Ishikawa (cell line): ENCODE results near the gene MAP3K9.

Source experiments
- CREB1 ChIP-seq: IDR thresholded peaks from 2 replicates; pipeline ENCODE4 v1.6.1; 2012; ENCODE audit warnings: low read depth
- NFIC ChIP-seq: IDR thresholded peaks from 2 replicates; pipeline ENCODE4 v1.6.1; 2012
- RAD21 ChIP-seq: IDR thresholded peaks from 2 replicates; pipeline ENCODE4 v1.6.1; 2012; ENCODE audit warnings: low read depth
- TAF1 ChIP-seq: IDR thresholded peaks from 2 replicates; pipeline ENCODE4 v1.6.1; 2012; ENCODE audit warnings: low read depth, mild to moderate bottlenecking
- TEAD4 ChIP-seq: IDR thresholded peaks from 2 replicates; pipeline ENCODE4 v1.6.1; 2012
- YY1 ChIP-seq: IDR thresholded peaks from 2 replicates; pipeline ENCODE4 v1.6.1; 2012; ENCODE audit warnings: low read depth
- TF ChIP-seq, protein P1 (sequence below): IDR thresholded peaks from 2 replicates; pipeline ENCODE4 v1.6.1; 2012
- TF ChIP-seq, protein P2 (sequence below): IDR thresholded peaks from 2 replicates; pipeline ENCODE4 v1.6.1; 2012

GRCh38 chr14:70836946-70837345 is 27.6 kb upstream of the MAP3K9 start:
- no peak for TF ChIP-seq RAD21
- TF ChIP-seq, protein P1, sequence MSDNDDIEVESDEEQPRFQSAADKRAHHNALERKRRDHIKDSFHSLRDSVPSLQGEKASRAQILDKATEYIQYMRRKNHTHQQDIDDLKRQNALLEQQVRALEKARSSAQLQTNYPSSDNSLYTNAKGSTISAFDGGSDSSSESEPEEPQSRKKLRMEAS, result no peak
- TF ChIP-seq TAF1, result no peak
- TF ChIP-seq YY1, result no peak
- TF ChIP-seq, protein P2, sequence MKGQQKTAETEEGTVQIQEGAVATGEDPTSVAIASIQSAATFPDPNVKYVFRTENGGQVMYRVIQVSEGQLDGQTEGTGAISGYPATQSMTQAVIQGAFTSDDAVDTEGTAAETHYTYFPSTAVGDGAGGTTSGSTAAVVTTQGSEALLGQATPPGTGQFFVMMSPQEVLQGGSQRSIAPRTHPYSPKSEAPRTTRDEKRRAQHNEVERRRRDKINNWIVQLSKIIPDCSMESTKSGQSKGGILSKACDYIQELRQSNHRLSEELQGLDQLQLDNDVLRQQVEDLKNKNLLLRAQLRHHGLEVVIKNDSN, result no peak
- TF ChIP-seq NFIC, result no peak
- TF ChIP-seq CREB1, result no peak
- TF ChIP-seq TEAD4, result no peak
